Measurements from ENCODE around the gene LHFPL6.

Gene LHFPL6

GRCh38 chr13:39296193-39296592 lies 306.8 kb downstream of the LHFPL6 start:
- no peak for DNase-seq

Measured in NCI-H146 (cell line).